HepG2 (cell line): ENCODE measurements around the gene ADAM22.

Experiments used
- KLF13 ChIP-seq: sonication (generic); formaldehyde crosslinking; IDR thresholded peaks from 2 replicates; pipeline ENCODE4 v1.4.0; 2020; ENCODE audit warnings: mild to moderate bottlenecking, missing genetic modification reagents
- RFX1 ChIP-seq: fragments of 450-650 bp; IDR thresholded peaks from 2 replicates; pipeline ENCODE4 v1.6.1; 2017
- TBL1XR1 ChIP-seq: fragments of 150-350 bp; IDR thresholded peaks from 2 replicates; pipeline ENCODE4 v1.6.1; 2014; ENCODE audit warnings: borderline replicate concordance, low read length; ENCODE audit not compliant: partially characterized antibody
- ZFX ChIP-seq: sonication (generic); formaldehyde crosslinking; IDR thresholded peaks from 2 replicates; pipeline ENCODE4 v1.4.0; 2020; ENCODE audit warnings: mild to moderate bottlenecking, low read depth, missing genetic modification reagents, moderate library complexity
- TF ChIP-seq, protein P1 (sequence below): sonication (generic); formaldehyde crosslinking; IDR thresholded peaks from 2 replicates; pipeline ENCODE4 v1.5.0; 2020; ENCODE audit warnings: mild to moderate bottlenecking, missing genetic modification reagents, moderate library complexity

GRCh38 chr7:88041583-88041982, 107.5 kb downstream of the ADAM22 start:
- TF ChIP-seq TBL1XR1 (no peak), KLF13 (CRISPR knock-in tag) (no peak), ZFX (CRISPR knock-in tag) (no peak), RFX1 (no peak)
- TF ChIP-seq, protein P1, sequence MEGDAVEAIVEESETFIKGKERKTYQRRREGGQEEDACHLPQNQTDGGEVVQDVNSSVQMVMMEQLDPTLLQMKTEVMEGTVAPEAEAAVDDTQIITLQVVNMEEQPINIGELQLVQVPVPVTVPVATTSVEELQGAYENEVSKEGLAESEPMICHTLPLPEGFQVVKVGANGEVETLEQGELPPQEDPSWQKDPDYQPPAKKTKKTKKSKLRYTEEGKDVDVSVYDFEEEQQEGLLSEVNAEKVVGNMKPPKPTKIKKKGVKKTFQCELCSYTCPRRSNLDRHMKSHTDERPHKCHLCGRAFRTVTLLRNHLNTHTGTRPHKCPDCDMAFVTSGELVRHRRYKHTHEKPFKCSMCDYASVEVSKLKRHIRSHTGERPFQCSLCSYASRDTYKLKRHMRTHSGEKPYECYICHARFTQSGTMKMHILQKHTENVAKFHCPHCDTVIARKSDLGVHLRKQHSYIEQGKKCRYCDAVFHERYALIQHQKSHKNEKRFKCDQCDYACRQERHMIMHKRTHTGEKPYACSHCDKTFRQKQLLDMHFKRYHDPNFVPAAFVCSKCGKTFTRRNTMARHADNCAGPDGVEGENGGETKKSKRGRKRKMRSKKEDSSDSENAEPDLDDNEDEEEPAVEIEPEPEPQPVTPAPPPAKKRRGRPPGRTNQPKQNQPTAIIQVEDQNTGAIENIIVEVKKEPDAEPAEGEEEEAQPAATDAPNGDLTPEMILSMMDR (CRISPR knock-in tag) = no peak
